GM19239 (cell line): ENCODE measurements around the gene ZNF839.
"Not testable (repeated sequence)": the region's sequence is repeated elsewhere in the genome, so short reads cannot be mapped to it uniquely, and the experiment has no call there.

Experiments used
- DNase-seq: peaks from one replicate; pipeline ENCODE4 v3.0.0; 2011; ENCODE audit warnings: low spot score; ENCODE audit not compliant: insufficient read length
- FAIRE-seq: peaks from 2 replicates; lab custom pipeline; 2011; peaks lifted over from hg19 to GRCh38; lab: Jason Lieb, UNC

ZNF839 gene

DNA sequence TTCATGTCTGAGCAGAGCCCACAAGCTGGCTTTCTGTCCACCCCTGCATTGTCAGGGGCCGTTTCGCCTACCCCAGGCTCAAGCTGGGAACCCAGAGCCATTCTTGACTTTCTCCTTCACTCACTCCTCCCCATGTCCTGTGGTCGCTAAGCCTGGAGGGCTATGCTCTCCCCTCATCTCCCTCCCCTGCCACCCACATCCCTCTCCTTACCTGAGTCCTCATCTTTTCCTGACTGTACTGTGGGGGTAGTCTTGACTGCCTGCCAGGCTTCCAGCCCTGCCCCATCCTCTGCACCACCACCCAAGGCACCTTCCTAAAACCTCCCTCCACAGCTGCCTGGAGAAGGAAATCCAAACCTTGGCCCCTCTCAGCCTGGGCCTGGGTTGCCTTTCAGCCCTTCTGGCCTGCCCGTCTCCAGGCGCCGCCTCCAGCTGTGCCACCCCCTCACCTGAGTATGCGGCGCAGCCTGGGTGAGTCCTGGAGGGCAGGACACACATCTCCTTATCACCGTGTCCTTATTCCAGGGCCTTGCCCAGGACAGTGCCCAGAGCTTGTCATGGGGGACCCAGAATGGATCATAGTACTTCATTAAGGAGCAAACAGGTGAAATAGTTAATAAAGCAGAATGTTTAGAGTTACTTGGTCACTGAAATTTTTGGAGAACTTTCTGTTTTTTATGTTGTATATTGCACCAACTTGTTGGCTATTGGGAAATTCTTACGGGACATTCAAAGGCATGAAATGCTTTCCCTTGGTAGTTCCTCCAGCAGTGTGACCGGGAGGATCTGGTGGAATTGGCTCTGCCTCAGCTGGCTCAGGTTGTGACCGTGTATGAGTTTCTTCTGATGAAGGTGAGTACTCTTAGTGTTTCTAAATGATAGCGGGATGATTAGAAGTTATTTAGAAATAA is 14.5 kb downstream of the ZNF839 start:
- FAIRE-seq: no peak
- DNase-seq: no peak

DNA sequence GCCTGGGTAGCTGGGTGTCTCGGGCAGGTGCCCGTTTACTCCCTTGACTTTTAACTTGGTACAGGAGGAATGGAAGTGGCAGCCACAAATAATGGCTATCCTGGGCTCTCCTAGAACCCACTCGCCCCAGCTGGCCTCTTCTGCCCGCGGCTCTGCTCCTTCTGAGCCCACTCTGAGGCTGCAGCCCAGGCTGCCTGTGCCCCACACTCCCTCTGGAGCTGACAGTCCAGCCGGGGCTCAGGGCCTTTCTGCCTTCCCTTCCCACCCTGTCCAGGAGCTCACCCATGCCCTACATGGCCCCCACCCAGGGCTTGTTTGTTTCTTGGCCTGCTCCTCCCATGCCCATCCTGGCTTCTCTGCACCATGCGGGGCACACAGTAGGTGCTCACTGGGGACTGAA is 15.6 kb downstream of the ZNF839 start:
- DNase-seq (no peak), FAIRE-seq (no peak)

DNA sequence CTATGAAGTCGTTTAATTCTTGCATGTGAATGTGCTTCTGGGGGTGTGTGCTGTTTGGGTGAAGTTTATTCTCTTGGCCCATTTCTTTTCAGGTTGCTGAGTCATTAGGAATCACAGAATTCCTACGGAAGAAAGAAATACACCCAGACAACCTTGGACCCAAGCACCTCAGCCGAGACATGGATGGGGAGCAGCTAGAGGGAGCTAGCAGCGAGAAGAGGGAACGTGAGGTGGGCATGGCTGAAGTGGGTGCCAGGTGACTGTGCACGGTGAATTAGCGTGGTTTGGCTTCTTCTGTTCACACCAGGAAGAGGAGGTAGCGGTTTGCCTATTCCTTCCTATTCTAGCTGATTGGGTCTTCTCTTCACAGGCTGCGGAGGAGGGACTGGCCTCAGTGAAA is 19.2 kb downstream of the ZNF839 start:
- FAIRE-seq (no peak), DNase-seq (no peak)

DNA sequence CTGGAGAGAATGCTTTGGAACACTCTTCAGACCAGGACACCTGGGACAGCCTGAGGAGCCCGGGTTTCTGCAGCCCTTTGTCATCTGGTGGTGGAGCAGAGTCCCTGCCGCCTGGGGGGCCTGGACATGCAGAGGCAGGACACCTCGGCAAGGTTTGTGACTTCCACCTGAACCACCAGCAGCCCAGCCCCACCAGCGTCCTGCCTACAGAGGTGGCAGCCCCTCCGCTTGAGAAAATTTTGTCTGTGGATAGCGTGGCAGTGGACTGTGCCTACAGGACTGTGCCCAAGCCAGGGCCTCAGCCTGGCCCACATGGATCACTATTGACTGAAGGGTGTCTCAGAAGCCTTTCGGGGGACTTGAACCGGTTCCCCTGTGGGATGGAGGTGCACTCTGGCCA is 22.0 kb downstream of the ZNF839 start:
- DNase-seq (no peak), FAIRE-seq (no peak)

DNA sequence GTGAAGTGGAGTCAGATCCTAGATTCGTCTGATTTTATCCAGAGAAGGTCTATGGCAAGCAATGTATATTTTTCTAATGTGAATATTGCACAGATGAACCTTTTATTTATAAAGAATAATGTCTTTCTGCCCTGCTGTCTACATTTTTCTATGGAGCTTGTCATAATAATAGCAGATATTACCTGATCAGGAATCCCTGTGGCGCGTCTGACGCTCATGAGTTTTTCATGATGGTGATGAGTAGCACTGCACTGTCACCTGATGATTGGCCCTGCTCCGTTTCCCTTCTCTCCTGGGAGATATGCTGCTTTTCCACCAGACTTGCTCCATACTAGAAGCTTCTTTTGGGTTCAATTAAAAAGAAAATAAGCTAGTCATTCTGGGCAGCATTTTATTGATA is 22.7 kb downstream of the ZNF839 start:
- no peak for FAIRE-seq

DNA sequence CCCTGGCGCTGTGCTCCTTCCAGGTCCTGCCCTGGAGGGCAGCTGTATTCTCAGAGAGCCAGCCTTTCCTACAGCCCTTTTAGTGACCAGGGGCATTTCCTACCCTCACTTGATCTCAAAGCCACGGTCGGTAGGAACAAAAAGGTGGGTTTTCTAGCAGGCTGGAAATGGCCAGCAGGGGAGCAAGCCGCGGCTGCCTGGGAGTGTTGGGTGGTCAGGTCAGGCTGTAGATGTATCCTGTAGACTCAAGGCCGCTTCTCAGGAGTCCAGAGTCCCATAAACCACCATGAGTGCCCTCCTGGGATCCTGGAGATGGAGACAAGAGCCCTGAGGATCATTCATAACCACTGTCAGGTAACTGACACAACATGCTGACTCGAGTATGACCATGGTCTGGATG is 24.5 kb downstream of the ZNF839 start:
- no peak for DNase-seq
- no peak for FAIRE-seq

More for the DNA sequence above, 22.7 kb downstream of the ZNF839 start:
- no peak for DNase-seq

DNA sequence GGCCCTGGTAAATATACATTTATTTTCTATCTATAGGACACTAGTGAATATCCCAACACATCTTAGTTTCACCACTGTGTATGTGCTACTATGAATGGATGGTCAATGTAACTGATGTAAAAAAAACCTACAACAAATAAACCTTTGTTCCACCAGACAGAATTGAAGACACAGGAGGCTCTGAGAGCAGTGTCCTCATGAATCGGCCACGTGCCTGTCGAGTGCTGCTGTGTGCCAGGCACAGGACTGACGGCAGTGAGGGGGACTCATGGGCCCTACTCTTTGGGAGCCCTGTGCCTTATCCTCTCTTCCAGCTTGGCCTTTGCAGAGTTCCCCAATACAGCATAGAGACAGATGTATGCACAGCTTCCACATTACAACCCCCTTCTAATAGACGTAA is 24.9 kb downstream of the ZNF839 start:
- DNase-seq: no peak
- FAIRE-seq: no peak

DNA sequence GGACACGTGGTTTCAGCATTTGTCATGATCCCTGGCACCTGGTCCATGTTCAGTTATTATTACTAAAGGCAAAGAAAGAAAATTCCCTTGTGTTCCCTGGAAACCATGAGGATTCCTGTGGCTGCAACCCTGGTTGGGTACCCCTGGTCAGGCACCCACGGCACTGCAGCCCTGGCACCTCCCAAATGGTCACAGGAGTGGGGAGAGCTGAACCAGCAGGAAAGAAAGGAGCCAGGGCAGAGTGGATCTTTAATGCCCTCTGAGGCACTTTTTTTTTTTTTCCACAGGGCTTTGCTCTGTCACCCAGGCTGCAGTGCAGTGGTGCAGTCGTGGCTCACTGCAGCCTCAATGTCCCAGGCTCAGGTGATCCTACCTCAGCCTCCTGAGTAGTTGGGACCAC is 25.7 kb downstream of the ZNF839 start:
- no peak for DNase-seq
- no peak for FAIRE-seq

DNA sequence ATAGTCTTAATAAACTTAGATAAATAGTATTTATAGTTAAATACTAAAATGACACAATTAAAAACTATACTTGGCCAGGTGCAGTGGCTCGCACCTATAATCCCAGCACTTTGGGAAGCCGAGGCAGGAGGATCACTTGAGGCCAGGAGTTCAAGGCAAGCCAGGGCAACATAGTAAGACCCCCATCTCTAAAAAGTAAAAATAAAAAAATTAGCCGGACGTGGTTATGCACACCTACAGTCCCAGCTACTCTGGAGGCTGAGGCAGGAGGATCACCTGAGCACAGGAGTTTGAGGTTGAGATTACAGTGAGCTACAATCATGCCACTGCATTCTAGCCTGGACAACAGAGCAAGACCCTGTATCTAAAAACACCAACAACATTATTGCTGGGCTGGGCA is 27.1 kb downstream of the ZNF839 start:
- no peak for FAIRE-seq
- DNase-seq: no peak

DNA sequence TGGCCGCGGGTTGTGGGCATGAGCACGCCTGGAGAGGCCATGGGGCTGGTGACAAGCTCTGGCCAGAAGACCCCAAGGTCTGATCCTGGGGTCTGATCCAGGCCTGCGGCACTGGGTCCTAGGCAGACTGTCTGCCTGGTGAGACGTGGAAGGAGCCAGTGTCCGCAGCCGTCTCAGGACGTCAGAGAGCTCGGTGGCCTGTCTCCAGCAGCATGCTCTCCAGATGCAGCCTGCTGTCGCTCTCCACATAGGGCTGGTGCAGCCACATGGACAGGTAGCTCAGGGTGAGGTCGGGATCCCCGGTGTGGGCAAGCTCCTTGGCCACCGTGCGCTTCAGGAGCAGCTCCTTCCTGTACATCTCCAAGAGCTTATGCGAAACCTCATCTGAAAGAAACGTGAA is 28.8 kb downstream of the ZNF839 start:
- DNase-seq (no peak), FAIRE-seq (no peak)

DNA sequence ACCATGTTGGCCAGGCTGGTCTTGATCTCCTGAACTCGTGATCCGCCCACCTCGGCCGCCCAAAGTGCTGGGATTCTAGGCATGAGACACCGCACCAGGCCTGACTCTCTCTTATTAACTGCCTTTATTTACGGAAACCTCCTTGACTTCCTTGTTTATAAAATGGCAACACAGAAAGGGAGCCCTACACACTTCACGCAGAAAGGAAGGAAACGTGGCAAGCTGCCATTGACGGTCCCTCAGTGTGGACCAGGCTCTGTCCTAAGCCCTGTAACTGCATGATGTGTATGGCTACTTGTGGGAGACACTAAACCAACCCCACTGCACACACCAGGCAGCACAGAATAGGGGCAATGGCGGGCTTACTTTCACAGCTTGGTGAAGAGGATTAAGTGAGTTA is 31.5 kb downstream of the ZNF839 start:
- FAIRE-seq (no peak), DNase-seq (no peak)

DNA sequence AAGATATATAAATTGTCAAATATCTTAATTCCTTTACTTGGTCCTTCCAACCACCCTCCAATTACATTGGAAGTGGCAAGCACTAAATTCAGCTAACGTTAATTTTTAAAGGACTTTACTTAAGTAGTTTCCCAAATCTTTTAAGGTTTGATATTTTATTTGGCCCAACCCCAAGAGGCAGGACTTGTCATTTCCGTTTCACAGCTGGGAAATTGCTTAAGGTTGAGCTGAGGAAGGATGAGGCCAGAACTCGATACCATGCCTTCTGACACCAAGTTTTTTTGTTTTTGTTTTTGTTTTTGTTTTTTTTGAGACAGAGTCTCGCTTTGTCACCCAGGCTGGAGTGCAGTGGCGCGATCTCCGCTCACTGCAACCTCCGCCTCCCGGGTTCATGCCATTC is 32.0 kb downstream of the ZNF839 start:
- FAIRE-seq, DNase-seq: not testable (repeated sequence)

DNA sequence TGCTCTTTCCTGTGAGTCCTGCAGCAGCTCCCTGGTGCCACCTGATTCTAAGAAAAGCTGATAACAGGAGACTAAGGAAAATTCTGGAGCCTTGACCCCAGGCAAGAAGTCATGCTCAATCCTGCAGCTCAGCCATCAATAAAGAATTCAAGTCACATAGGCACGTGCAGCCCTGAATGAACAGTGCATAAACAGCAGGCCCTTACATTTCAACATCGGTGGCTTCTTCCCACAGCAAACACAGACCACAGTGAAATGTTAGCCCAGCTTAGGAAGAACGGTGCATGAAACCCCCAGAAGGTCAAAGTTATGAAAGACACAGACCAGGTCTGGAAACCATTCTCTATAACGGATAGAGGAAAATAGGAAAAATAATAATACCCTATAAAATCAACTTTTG is 32.7 kb downstream of the ZNF839 start:
- DNase-seq: no peak
- no peak for FAIRE-seq

DNA sequence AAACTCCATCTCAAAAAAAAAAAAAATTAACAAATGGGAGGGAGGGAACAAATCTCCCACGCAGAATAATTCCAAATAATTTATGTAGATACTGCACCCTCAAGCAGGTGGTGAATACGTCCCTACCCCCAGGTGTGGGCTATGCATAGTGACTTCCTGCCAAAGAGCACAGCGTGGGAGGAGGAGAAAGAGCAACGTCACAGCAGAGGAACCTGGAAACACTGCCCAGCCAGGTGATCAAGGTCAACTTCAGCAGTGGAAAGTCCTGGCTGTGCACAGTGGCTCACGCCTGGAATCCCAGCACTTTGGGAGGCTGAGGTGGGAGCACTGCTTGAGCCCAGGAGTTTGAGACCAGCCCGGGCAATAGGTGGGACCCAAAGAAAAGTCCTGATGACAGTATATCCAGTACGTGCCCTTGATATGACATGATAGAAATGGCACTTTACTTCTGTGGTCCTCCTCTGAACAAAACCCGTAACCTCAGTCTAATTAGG is 33.6 kb downstream of the ZNF839 start:
- no peak for FAIRE-seq

DNA sequence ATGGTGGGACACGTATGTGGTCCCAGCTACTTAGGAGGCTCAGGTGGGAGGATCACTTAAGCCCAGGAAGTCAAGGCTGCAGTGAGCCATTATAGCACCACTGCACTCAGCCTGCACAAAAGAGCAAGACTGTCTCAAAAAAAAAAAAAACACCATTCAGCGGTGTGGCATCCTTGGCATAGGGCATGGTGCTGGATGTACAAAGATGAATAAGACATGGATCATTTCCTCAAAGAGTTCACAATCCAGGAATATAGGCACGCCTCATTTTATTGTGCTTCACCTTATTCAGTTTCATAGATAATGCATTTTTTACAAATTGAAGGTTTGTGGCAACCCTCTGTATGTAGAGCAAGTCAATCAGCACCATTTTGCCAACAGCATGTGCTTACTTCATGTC is 36.7 kb downstream of the ZNF839 start:
- DNase-seq: no peak
- no peak for FAIRE-seq

More for the DNA sequence above, 33.6 kb downstream of the ZNF839 start:
- no peak for DNase-seq

DNA sequence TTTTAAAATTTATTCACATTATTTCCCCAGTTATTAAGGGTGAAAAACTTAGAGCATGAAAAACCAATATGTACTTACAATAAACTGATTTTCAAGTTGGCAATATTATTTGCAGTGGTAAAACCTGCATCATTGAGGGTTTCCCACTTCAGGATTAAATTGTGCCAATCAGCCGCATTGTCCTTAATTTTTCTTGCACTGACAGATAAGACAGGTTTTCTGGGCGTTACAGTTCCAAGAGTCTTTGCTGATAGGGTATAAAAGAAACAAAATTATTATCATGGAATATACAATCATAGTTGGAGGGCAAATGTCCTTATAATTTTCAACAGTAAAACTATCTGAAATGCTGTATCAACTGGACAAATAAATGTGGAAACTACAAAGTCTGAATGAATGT is 39.8 kb downstream of the ZNF839 start:
- FAIRE-seq: no peak
- no peak for DNase-seq

DNA sequence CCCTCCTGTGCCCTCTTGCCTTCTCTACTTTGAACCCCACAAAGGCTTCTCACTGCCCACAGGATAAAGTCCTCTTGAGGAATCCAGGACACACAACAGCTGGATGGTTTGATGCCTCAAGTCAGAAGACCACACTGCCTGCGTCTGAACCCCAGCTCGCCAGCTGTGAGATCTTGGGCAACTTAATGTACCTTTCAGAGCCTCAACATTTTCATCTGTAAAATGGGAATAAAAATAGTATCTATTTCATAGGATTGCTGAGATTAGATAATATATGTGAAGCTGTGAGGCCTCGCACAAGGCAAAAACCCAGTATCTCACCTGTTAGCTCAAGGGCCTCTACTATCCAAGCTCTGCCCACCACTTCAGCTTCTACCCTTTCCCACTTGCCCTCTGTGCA is 40.8 kb downstream of the ZNF839 start:
- FAIRE-seq (no peak), DNase-seq (no peak)

DNA sequence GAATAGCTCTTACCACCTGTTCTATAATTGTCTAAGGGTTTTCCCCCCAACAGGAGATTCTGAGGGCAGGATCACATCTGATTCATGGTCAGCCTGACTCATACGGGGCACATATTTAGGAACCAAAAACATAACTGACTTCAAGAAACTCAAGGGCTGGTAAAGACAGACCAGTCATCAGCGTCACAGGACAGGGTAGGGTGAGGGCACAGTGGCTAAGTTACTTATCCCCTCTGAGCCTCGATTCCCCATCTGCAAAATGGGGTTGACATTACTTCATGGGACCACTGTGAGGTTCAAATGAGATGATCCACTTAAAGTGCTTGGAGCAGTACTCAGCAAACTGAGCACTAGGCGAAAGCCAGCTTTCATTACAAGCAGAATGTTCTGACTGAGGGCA is 42.5 kb downstream of the ZNF839 start:
- FAIRE-seq: no peak

DNA sequence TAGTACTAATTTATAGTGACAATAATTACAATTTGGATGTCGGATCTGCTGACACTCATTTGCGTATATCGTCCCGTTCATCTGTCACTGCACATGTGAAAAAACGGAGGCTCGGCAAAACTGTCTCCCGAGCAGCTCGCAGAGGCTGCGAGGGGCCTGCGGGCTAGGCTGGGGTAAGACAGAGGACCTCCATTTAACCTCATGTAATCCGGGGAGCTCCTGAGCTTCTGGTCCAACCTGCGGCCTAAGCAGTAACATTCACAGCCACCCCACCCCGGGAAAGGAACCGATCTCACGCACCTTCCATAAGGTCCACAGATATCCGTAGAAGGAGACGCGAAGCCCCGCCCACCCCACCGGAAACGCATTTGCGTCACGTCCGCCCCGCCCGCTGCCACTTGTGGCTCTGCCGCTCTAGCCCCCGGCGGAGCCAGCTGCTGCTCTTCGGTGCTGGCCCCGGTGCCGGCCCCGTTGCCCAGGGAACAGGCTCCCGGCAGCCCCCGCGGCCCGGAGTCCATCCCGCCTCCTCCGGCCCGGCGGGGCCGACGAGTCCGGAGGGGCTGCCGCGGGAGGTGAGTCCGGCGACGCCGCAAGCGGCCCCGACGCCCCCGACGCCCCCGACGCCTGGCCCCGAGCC is 43.1 kb downstream of the ZNF839 start, which contains the start of the genes CINP and TECPR2:
Gene CINP, minus strand, starts transcription at position 346 of the 637 bp plus-strand sequence. Its CDS starts 39 bp downstream, at position 307.
Gene TECPR2, plus strand, starts transcription at position 397 of the 637 bp plus-strand sequence. CDS start 13,781 bp downstream, outside the sequence.
- FAIRE-seq (peak; percentile 92), DNase-seq (peak; percentile 88)

More for the DNA sequence above, 42.5 kb downstream of the ZNF839 start:
- peak; percentile 24 for DNase-seq

DNA sequence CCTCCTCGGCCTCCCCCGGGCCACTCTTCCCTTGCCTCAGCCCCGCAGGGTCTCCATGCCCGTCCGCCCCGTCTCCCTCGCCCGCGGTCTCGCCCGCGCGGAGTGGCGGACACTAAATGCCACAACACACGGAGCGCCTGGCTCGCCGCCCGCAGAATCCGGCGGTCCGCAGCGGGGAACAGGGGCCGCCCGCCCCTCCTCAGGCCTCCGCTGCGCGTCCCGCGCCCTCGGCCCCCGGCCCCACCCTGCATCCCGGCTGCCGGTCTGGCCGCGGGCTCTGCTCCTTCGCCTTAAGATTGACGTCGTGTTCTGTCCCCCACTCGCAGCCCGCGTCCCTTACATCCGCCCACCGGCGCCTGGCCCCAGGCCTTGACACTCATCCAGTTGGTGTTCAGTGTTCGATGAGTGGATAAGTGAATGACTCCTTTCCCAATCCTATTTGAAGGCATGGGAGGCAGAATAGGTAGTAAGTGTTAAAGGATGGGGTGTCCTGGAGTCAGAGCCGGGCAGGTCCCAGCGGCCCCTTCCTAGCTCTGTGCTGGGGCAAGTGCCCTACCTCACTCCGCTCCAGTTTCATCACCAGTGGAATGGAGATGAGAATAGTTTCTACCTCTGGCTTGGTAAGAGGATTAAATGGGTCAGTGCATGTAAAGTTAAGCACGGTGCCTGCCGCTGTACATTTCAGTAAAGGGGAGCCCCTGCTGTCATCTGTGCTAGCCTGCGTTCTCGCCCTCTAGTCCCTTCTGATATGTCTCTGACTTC is 43.8 kb downstream of the ZNF839 start:
- DNase-seq (peak; percentile 16), FAIRE-seq (peak; percentile 23)
